Activated CD8-positive, alpha-beta memory T cell treated with anti-CD3 and anti-CD28 coated beads, Interleukin-2, amount 10 ng/mL, durations not matched to agents 7 days and 5 days (primary cell): ENCODE measurements around the gene DNMT1. TPM values are rescaled to one million over a fixed set of nuclear protein-coding genes. Genes with fewer than 3 reads are reported as not detected.
"Not testable (repeated sequence)": the region's sequence is repeated elsewhere in the genome, so short reads cannot be mapped to it uniquely, and the experiment has no call there.

Source experiments
- ATAC-seq: fragments of 150-1000 bp; cut with Tn5 transposase; one replicate; pipeline ENCODE4 v1.10.0; 2021; ENCODE audit warnings: moderate library complexity
- CTCF ChIA-PET: fragments of 350-600 bp; sonication (Branson Sonifier 250); formaldehyde crosslinking; loops from one replicate; lab custom pipeline; 2021; ENCODE audit warnings: antibody characterized with exemption; lab: Charles Lee
- DNase-seq: peaks from one replicate; pipeline ENCODE4 v3.0.0-alpha.2; 2020
- H3K27ac Mint-ChIP-seq: one replicate; pipeline ENCODE4 v1.8.0; 2021; ENCODE audit warnings: mild to moderate bottlenecking, mixed read lengths
- H3K27me3 Mint-ChIP-seq: one replicate; pipeline ENCODE4 v1.8.0; 2021; ENCODE audit warnings: mixed read lengths
- H3K36me3 Mint-ChIP-seq: one replicate; pipeline ENCODE4 v1.8.0; 2021; ENCODE audit warnings: mild to moderate bottlenecking, mixed read lengths
- H3K4me1 Mint-ChIP-seq: one replicate; pipeline ENCODE4 v1.8.0; 2021; ENCODE audit warnings: mixed read lengths
- H3K4me3 Mint-ChIP-seq: one replicate; pipeline ENCODE4 v1.8.0; 2021; ENCODE audit warnings: mild to moderate bottlenecking, moderate library complexity, mixed read lengths
- H3K9me3 Mint-ChIP-seq: one replicate; pipeline ENCODE4 v1.8.0; 2022; ENCODE audit warnings: low read depth, mixed read lengths
- total RNA-seq, 2 experiments: library from RNA; stranded (reverse); gene quantifications; one replicate each; pipeline ENCODE4 v1.2.3, GENCODE V29; 2021

The DNMT1 gene
- total RNA-seq, 2 experiments from 2014 or later, result 433 to 500 TPM

DNA sequence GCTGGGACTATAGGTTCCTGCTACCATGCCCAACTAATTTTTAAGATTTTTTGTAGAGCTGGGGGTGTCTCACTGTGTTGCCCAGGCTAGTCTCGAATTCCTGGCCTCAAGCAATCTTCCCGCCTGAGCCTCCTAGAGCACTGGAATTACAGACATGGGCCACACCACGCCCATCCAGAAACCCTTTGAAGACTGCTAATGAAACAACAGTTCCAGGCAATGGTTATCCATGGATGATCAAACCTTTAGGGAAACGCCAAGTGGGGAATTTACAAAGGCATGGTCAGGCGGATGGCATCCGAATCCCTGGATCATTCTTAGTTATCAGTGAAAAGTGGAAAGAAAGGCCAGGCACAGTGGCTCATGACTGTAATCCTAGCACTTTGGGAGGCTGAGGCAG lies 16.9 kb upstream of the DNMT1 start:
- DNase-seq (no peak), ATAC-seq (no peak)
- Mint-ChIP-seq H3K4me1 (peaks cover 8% of the 10 kb centered on the region), H3K27me3 (peaks cover 2% of the 10 kb centered on the region), H3K27ac (no peak overlapping the region), H3K9me3 (peaks cover 3% of the 10 kb centered on the region), H3K36me3 (no peaks in the 10 kb centered on the region), H3K4me3 (no peak overlapping the region)
- CTCF ChIA-PET, result interaction anchor here (1.8 kb wide), 1 partner anchor 8 kb away, joined by 5 read pairs; no protein-coding TSS in a partner anchor

DNA sequence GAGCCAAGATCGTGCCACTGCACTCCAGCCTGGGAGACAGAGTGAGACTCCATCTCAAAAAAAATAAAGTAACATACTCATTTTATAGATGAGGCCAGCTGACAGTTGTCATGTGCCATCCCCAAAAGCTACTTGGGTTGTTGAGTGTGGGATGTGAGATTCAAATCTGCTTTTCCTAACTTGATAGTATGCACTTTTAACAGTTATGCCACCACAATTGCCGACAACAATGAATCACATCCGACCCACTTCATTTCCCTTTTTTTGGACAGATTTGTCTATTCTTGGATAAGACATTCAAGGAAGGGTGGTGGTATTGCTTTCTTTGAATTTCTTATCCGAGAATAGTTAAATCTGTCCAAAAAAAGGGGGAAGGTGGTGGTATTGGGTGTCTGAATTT lies 16.3 kb upstream of the DNMT1 start:
- H3K4me1 Mint-ChIP-seq, result peaks cover 8% of the 10 kb centered on the region
- no peak for ATAC-seq
- CTCF ChIA-PET, result interaction anchor here (1.8 kb wide), 1 partner anchor 9 kb away, joined by 5 read pairs; no protein-coding TSS in a partner anchor
- H3K36me3 Mint-ChIP-seq, result no peaks in the 10 kb centered on the region
- peaks cover 2% of the 10 kb centered on the region for H3K27me3 Mint-ChIP-seq
- no peak overlapping the region for H3K27ac Mint-ChIP-seq
- no peak overlapping the region for H3K4me3 Mint-ChIP-seq
- peaks cover 3% of the 10 kb centered on the region for H3K9me3 Mint-ChIP-seq
- no peak for DNase-seq

DNA sequence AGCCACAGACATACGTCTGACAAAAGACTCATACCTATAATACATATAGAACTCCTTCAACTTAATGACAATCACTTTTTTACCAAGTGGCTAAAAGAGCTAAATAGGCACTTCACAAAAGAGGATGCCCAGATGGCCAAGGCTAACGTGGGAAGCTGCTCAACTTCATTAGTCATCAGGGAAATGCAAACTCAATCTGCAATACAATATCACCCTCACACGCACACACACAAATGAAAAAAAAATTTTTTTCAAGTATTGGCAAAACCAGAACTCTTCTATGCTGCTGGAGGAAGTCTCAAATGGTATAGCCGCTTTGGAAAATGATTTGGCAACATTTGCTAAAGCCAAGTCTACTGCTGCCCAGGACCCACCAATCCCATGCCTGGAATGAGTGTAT lies 14.6 kb upstream of the DNMT1 start:
- no peak for DNase-seq
- CTCF ChIA-PET, result interaction anchor here (0.6 to 2.0 kb wide), 2 partner anchors 11 to 179 kb away, joined by 3 to 6 read pairs; no protein-coding TSS in a partner anchor
- Mint-ChIP-seq H3K27me3 (peaks cover 2% of the 10 kb centered on the region), H3K4me1 (peaks cover 8% of the 10 kb centered on the region), H3K36me3 (no peaks in the 10 kb centered on the region), H3K27ac (no peak overlapping the region), H3K4me3 (no peak overlapping the region), H3K9me3 (peaks cover 3% of the 10 kb centered on the region)
- no peak for ATAC-seq

DNA sequence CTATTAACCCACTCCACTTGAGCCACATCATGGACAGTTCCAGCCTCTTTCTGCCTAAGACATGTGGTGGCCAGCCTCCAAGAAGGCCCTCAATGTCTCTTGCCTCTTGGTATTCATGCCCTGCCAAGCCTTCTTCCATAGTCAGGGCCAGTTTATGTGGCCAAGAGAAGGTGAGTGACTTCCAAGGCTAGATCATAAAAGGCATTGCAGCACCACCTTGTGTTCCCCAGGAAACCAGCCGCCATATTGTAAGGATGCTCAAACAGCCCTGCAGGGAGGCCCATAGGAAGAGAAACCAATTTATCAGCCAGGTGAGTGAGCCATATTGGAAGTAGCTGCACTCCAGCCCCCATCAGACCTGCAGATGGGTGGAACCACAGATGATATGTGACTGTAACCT lies 12.3 kb upstream of the DNMT1 start:
- no peaks in the 10 kb centered on the region for H3K36me3 Mint-ChIP-seq
- H3K27me3 Mint-ChIP-seq, result peaks cover 2% of the 10 kb centered on the region
- no peak overlapping the region for H3K27ac Mint-ChIP-seq
- no peak for ATAC-seq
- peaks cover 3% of the 10 kb centered on the region for H3K9me3 Mint-ChIP-seq
- no peak overlapping the region for H3K4me3 Mint-ChIP-seq
- DNase-seq, result no peak
- H3K4me1 Mint-ChIP-seq, result peaks cover 8% of the 10 kb centered on the region
- CTCF ChIA-PET, result interaction anchor here (1.5 to 2.0 kb wide), 3 partner anchors 13 to 42 kb away, joined by 6 to 7 read pairs (median 6); no protein-coding TSS in a partner anchor

- CTCF ChIA-PET, result interaction anchor here (0.7 to 1.6 kb wide), 5 partner anchors 13 to 835 kb away, joined by 3 to 7 read pairs (median 5); no protein-coding TSS in a partner anchor
Observed at GRCh38 chr19:10206226-10206885, 11.6 kb upstream of the DNMT1 start.

DNA sequence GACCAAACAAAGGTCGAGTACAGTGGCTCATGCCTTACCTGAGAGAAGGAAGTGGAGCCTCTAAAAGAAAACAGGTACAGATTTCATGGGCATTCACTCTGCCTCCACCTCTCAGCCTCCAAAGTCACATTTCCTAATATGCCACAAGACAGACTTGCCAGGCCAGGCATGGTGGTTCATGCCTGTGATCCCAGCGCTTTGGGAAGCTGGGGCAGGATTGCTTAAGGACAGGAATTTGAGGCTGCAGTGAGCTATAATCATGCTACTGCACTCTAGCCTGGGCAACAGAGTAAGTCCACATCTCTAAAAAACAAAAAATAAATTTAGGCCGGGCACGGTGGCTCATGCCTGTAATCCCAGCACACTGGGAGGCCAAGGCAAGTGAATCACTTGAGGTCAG lies 10.9 kb upstream of the DNMT1 start:
- Mint-ChIP-seq H3K4me1 (peaks cover 8% of the 10 kb centered on the region), H3K36me3 (no peaks in the 10 kb centered on the region), H3K4me3 (no peak overlapping the region), H3K9me3 (peaks cover 3% of the 10 kb centered on the region), H3K27me3 (no peaks in the 10 kb centered on the region), H3K27ac (no peak overlapping the region)
- CTCF ChIA-PET, result interaction anchor here (0.7 to 1.6 kb wide), 4 partner anchors 14 to 834 kb away, joined by 3 to 6 read pairs (median 4); no protein-coding TSS in a partner anchor
- no peak for ATAC-seq
- DNase-seq, result no peak

More at GRCh38 chr19:10206226-10206885, 11.6 kb upstream of the DNMT1 start:
- Mint-ChIP-seq H3K27me3 (peaks cover 2% of the 10 kb centered on the region), H3K36me3 (no peaks in the 10 kb centered on the region), H3K4me3 (no peak overlapping the region), H3K27ac (no peak overlapping the region), H3K9me3 (peaks cover 3% of the 10 kb centered on the region), H3K4me1 (peaks cover 8% of the 10 kb centered on the region)
- no peak for ATAC-seq
- no peak for DNase-seq

DNA sequence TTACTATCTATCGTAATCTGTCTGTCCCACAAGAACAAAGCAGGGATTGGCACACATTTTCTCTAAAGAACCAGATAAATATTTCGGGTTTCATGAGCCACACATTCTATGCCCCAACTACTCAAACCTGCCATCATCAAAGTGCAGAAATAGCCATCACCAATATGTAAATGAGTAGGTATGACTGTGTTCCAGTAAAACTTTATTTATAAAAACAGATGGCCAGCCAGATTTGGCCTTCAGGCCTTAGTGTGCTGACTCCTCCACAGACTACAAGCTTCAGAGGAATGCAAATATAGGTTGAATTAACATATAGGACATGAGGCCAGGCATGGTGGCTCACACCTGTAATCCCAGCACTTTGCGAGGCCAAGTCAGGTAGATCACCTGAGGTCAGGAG lies 8.9 kb upstream of the DNMT1 start:
- Mint-ChIP-seq H3K27ac (no peak overlapping the region), H3K4me3 (no peak overlapping the region), H3K27me3 (no peaks in the 10 kb centered on the region), H3K9me3 (peaks cover 3% of the 10 kb centered on the region), H3K4me1 (peaks cover 16% of the 10 kb centered on the region), H3K36me3 (no peaks in the 10 kb centered on the region)
- ATAC-seq (no peak), DNase-seq (no peak)
- CTCF ChIA-PET, result no interaction called here

DNA sequence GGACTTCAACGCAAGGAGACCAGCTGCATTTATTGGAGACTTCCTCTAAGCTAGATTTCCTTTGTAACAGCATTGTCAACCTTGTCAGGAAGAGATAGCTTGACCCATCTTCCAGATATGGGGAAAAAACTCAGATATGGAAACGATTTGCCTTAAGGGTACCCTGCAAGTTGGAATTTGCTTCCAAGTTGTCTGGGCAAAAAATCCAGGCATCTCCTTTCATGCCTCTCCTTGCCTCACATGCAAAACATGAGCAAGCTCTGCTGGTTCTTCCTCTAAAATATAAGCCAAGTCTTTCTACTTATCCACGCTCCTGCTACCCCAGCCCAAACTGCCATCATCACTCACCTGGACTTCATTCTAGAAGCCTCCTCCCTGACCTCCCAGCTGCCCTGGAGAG lies 6.4 kb upstream of the DNMT1 start:
- Mint-ChIP-seq H3K4me1 (peaks cover 13% of the 10 kb centered on the region), H3K4me3 (no peak overlapping the region), H3K36me3 (no peaks in the 10 kb centered on the region), H3K27me3 (no peaks in the 10 kb centered on the region), H3K9me3 (no peaks in the 10 kb centered on the region), H3K27ac (peak overlapping the region; percentile 35)
- DNase-seq (no peak), ATAC-seq (no peak)
- CTCF ChIA-PET, result interaction anchor here (1.0 to 2.1 kb wide), 3 partner anchors 49 to 200 kb away, joined by 3 to 10 read pairs (median 4); no protein-coding TSS in a partner anchor

DNA sequence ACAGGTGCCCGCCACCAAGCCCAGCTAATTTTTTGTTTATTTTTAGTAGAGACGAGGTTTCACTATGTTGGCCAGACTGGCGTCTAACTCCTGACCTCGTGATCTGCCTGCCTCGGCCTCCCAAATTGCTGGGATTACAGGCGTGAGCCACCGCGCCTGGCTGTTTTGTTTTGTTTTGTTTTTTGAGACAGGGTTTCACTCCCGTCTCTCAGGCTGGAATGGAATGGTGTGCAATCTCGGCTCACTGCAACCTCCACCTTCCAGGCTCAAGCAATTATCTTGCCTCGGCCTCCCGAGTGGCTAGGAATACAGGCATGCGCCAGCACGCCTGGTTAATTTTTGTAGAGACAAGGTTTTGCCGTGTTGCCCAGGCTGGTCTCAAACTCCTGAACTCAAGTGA lies 5.3 kb upstream of the DNMT1 start:
- CTCF ChIA-PET, result interaction anchor here (0.6 to 3.6 kb wide), 4 partner anchors 28 to 199 kb away, joined by 3 to 14 read pairs (median 7); no protein-coding TSS in a partner anchor
- not testable (repeated sequence) for H3K27me3 Mint-ChIP-seq, H3K36me3 Mint-ChIP-seq, H3K27ac Mint-ChIP-seq, DNase-seq, ATAC-seq, H3K9me3 Mint-ChIP-seq, H3K4me3 Mint-ChIP-seq
- H3K4me1 Mint-ChIP-seq, result peaks cover 18% of the 10 kb centered on the region

GRCh38 chr19:10198889-10199644 lies 4.3 kb upstream of the DNMT1 start:
- Mint-ChIP-seq H3K4me1 (peaks cover 22% of the 10 kb centered on the region), H3K27ac (peak overlapping the region; percentile 87), H3K4me3 (peak overlapping the region; percentile 63)
- not testable (repeated sequence) for H3K36me3 Mint-ChIP-seq, ATAC-seq, H3K27me3 Mint-ChIP-seq, H3K9me3 Mint-ChIP-seq, DNase-seq
- CTCF ChIA-PET, result interaction anchor here (0.8 to 3.6 kb wide), 6 partner anchors 9 to 51 kb away, joined by 3 to 14 read pairs (median 6); no protein-coding TSS in a partner anchor

DNA sequence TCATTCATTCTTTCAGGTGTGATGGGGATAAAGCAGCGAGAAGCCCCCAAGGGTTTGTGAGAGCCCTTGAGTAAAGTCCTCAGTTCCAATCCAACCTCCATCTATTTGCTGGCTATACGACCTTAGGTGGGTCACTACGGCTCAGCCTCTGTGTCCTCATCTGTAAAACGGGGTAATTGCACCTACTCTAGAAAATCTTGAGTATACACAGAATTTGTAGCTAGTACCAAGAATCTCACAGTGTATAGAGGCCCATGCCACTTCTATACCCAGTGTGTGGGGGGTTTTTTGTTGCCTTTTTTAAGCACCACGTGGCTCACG lies 406 bp upstream of the DNMT1 start:
- DNase-seq (no peak), ATAC-seq (no peak)
- peaks cover 21% of the 10 kb centered on the region for H3K36me3 Mint-ChIP-seq
- H3K27me3 Mint-ChIP-seq, result no peaks in the 10 kb centered on the region
- H3K27ac Mint-ChIP-seq, result peak overlapping the region; percentile 94
- CTCF ChIA-PET, result interaction anchor here (0.6 to 2.5 kb wide), 10 partner anchors 19 to 226 kb away, joined by 3 to 19 read pairs (median 4); partner anchors contain the start of genes PDE4A and PPAN
- peak overlapping the region; percentile 92 for H3K4me3 Mint-ChIP-seq
- H3K4me1 Mint-ChIP-seq, result peaks cover 46% of the 10 kb centered on the region
- H3K9me3 Mint-ChIP-seq, result no peaks in the 10 kb centered on the region

DNA sequence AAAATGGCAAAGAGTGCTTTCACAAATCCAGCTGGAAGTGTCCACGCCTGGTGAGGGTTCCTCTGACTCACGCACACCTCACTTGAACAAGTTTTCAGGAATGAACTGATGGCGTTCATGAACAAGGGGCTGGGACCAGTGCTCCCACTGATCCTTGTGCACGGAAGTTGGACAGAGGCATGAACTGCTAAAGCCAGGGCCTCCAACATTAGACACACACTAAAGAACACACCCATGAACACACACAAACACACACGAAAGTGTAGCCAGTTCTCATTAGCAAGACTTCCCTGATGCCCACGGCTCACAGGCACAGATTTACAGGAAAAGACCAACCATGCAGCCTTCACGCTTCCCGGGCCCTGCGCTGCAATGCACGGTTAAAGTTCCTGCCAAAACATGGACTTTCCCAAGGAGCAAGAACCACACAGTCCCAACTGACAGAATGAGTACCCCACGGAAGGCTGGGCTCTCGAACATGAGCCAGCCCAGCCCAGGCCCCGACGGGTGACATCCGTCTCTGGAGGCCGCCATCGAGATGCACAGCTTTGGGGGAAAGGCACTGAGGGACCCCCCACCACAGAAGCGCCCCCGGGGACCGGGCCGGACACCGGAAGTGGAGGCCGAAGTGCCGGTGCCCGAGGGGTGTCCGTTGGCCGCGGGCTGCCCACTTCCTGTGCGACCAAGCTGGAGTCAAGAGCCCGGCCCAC lies 808 bp downstream of the DNMT1 start:
- Mint-ChIP-seq H3K4me1 (peaks cover 49% of the 10 kb centered on the region), H3K36me3 (peaks cover 29% of the 10 kb centered on the region), H3K27me3 (no peaks in the 10 kb centered on the region), H3K9me3 (no peaks in the 10 kb centered on the region), H3K4me3 (peak overlapping the region; percentile 92), H3K27ac (peak overlapping the region; percentile 94)
- peak; percentile 44 for DNase-seq
- no peak for ATAC-seq
- CTCF ChIA-PET, result interaction anchor here (0.9 to 2.5 kb wide), 5 partner anchors 56 to 195 kb away, joined by 3 to 19 read pairs (median 8); partner anchors contain the start of gene PPAN

DNA sequence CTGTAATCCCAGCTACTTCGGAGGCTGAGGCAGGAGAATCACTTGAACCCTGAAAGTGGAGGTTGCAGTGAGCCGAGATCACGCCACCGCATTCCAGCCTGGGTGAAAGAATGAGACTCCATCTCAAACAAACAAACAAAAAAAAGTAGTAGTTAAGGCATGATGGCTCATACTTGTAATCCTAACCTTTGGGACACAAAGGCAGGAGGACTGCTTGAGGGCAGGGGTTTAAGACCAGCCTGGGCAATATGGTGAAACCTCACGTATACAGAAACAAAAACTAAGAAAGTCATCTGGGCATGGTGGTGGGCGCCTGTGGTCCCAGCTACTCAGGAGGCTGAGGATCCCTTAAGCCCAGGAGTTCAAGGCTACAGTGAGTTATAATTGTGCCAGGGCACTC lies 1.8 kb downstream of the DNMT1 start:
- no peaks in the 10 kb centered on the region for H3K9me3 Mint-ChIP-seq
- DNase-seq (no peak), ATAC-seq (no peak)
- no peaks in the 10 kb centered on the region for H3K27me3 Mint-ChIP-seq
- H3K27ac Mint-ChIP-seq, result peak overlapping the region; percentile 62
- peak overlapping the region; percentile 92 for H3K4me3 Mint-ChIP-seq
- H3K36me3 Mint-ChIP-seq, result peaks cover 33% of the 10 kb centered on the region
- CTCF ChIA-PET, result interaction anchor here (1.3 kb wide), 1 partner anchor 36 kb away, joined by 3 read pairs; no protein-coding TSS in a partner anchor
- peaks cover 53% of the 10 kb centered on the region for H3K4me1 Mint-ChIP-seq
